ENCODE data around the gene CCDC40. TPM values are rescaled to one million over a fixed set of nuclear protein-coding genes. Genes with fewer than 3 reads are reported as not detected.
A peak's percentile ranks its signal among the peaks of the same experiment; 100 is the strongest.

The CCDC40 gene
- total and polyA plus RNA-seq, 2 of the 13 experiments (the other 11 are each of a cell fraction or from before 2014, with no cell fraction given): 4.1 to 5.5 TPM

DNA sequence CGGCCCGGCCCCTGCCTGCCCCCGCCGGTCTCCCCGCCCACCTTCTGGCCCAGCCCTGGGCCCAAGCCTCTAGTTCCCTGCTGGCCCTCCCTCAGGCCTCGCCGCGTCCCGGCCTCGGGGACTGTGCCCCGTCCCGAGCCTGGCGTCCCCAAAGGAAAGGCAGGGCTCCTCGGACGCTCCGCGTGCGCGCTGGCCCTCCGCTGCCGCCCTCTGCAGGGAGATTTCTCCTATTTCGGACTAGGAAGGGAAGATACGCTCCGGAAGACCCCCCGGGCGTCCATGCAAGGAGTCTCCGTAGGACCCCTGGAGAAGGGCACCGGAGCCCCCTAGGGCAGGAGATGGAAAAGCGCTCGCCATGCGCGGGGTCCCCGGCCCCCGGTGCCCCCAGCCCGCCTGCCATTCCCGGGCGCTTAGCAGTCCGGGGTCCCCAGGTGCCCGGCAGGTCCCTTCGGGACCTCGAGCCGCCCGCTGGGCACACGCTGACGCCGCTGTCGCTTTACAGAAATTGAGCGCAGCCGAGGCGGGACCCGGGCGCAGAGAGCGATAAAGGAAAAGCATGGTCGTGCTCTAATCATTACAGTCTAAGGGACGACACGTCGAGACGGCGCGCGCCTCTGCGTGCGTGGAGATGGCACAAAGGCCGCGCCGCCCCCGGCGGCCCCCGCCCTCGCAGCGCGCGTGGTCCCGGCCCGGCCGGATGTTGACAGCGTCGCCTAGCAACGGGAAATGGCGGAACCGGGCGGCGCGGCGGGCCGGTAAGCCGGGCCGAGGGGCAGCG is at the start of gene CCDC40 (continued):
- TF ChIP-seq, protein P1, sequence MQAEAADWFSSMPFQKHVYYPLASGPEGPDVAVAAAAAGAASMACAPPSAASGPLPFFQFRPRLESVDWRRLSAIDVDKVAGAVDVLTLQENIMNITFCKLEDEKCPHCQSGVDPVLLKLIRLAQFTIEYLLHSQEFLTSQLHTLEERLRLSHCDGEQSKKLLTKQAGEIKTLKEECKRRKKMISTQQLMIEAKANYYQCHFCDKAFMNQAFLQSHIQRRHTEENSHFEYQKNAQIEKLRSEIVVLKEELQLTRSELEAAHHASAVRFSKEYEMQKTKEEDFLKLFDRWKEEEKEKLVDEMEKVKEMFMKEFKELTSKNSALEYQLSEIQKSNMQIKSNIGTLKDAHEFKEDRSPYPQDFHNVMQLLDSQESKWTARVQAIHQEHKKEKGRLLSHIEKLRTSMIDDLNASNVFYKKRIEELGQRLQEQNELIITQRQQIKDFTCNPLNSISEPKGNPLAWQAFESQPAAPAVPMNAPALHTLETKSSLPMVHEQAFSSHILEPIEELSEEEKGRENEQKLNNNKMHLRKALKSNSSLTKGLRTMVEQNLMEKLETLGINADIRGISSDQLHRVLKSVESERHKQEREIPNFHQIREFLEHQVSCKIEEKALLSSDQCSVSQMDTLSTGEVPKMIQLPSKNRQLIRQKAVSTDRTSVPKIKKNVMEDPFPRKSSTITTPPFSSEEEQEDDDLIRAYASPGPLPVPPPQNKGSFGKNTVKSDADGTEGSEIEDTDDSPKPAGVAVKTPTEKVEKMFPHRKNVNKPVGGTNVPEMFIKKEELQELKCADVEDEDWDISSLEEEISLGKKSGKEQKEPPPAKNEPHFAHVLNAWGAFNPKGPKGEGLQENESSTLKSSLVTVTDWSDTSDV (CRISPR knock-in tag; IDR thresholded peaks at IDR 0.05): peak; percentile 91; the same call in 1 of the 2 replicates
- peak; percentile 89; the same call in 1 of the 2 replicates for TF ChIP-seq ZNF776 (CRISPR knock-in tag; IDR thresholded peaks at IDR 0.05)
- TF ChIP-seq ZNF615 (CRISPR knock-in tag; IDR thresholded peaks at IDR 0.05; ENCODE audit: borderline replicate concordance): 0 out of 2 replicates have a peak, but pooled peaks have one; percentile 54
- peak; percentile 20; the same call in 1 of the 2 replicates for TF ChIP-seq ZBTB20 (CRISPR knock-in tag; IDR thresholded peaks at IDR 0.05; ENCODE audit: borderline replicate concordance, low read depth)
- no peak for TF ChIP-seq RFXANK (CRISPR knock-in tag; IDR thresholded peaks at IDR 0.05)
- no peak for TF ChIP-seq ATF7 (IDR thresholded peaks at IDR 0.05)
- 0 out of 2 replicates have a peak, but pooled peaks have one; percentile 32 for TF ChIP-seq ATF7 (CRISPR knock-in tag; IDR thresholded peaks at IDR 0.05)
- TF ChIP-seq KMT2A (CRISPR knock-in tag; IDR thresholded peaks at IDR 0.05): no peak
- TF ChIP-seq ZSCAN29 (CRISPR knock-in tag; conservative IDR thresholded peaks at IDR 0.05): no peak
- TF ChIP-seq ZNF124 (CRISPR knock-in tag; IDR thresholded peaks at IDR 0.05): peak; percentile 23; the same call in 1 of the 2 replicates
- TF ChIP-seq NCOA1 (CRISPR knock-in tag; IDR thresholded peaks at IDR 0.05): no peak
- TF ChIP-seq NCOA5 (CRISPR knock-in tag; IDR thresholded peaks at IDR 0.05): no peak
- no peak for TF ChIP-seq FOXK2 (IDR thresholded peaks at IDR 0.05)
- TF ChIP-seq, protein P2, sequence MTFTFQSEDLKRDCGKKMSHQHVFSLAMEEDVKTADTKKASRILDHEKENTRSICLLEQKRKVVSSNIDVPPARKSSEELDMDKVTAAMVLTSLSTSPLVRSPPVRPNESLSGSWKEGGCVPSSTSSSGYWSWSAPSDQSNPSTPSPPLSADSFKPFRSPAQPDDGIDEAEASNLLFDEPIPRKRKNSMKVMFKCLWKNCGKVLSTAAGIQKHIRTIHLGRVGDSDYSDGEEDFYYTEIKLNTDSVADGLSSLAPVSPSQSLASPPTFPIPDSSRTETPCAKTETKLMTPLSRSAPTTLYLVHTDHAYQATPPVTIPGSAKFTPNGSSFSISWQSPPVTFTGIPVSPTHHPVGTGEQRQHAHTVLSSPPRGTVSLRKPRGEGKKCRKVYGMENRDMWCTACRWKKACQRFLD (CRISPR knock-in tag; IDR thresholded peaks at IDR 0.05; ENCODE audit: borderline replicate concordance): no peak; the same call in 1 of the 2 replicates
- TF ChIP-seq PLRG1 (conservative IDR thresholded peaks at IDR 0.05): no peak
- TF ChIP-seq ZNF343 (CRISPR knock-in tag; IDR thresholded peaks at IDR 0.05): no peak
- no peak for TF ChIP-seq SRF (IDR thresholded peaks at IDR 0.05; ENCODE audit: low read depth, low read length)
- TF ChIP-seq MEIS2 (CRISPR knock-in tag; IDR thresholded peaks at IDR 0.05): peak; percentile 27; the same call in 1 of the 2 replicates
- TF ChIP-seq, protein P3, sequence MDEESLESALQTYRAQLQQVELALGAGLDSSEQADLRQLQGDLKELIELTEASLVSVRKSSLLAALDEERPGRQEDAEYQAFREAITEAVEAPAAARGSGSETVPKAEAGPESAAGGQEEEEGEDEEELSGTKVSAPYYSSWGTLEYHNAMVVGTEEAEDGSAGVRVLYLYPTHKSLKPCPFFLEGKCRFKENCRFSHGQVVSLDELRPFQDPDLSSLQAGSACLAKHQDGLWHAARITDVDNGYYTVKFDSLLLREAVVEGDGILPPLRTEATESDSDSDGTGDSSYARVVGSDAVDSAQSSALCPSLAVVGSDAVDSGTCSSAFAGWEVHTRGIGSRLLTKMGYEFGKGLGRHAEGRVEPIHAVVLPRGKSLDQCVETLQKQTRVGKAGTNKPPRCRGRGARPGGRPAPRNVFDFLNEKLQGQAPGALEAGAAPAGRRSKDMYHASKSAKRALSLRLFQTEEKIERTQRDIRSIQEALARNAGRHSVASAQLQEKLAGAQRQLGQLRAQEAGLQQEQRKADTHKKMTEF (CRISPR knock-in tag; IDR thresholded peaks at IDR 0.05): peak; percentile 79
- TF ChIP-seq, protein P4, sequence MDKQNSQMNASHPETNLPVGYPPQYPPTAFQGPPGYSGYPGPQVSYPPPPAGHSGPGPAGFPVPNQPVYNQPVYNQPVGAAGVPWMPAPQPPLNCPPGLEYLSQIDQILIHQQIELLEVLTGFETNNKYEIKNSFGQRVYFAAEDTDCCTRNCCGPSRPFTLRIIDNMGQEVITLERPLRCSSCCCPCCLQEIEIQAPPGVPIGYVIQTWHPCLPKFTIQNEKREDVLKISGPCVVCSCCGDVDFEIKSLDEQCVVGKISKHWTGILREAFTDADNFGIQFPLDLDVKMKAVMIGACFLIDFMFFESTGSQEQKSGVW (CRISPR knock-in tag; IDR thresholded peaks at IDR 0.05; ENCODE audit: borderline replicate concordance): no peak
- TF ChIP-seq ZNF839 (CRISPR knock-in tag; IDR thresholded peaks at IDR 0.05; ENCODE audit: borderline replicate concordance): peak; percentile 66; the same call in 1 of the 2 replicates
- TF ChIP-seq, protein P5, sequence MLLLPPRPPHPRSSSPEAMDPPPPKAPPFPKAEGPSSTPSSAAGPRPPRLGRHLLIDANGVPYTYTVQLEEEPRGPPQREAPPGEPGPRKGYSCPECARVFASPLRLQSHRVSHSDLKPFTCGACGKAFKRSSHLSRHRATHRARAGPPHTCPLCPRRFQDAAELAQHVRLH (CRISPR knock-in tag; IDR thresholded peaks at IDR 0.05; ENCODE audit: borderline replicate concordance, low read depth): 0 out of 2 replicates have a peak, but pooled peaks have one; percentile 50
- TF ChIP-seq ZNF788 (CRISPR knock-in tag; IDR thresholded peaks at IDR 0.05; ENCODE audit: borderline replicate concordance): peak; percentile 48; the same call in 1 of the 2 replicates
- TF ChIP-seq SRY (CRISPR knock-in tag; IDR thresholded peaks at IDR 0.05): peak; percentile 83; the same call in 1 of the 2 replicates
- TF ChIP-seq ZNF605 (CRISPR knock-in tag; IDR thresholded peaks at IDR 0.05): no peak
- TF ChIP-seq ARNT (IDR thresholded peaks at IDR 0.05): no peak
